Activated CD4-positive, alpha-beta T cell treated with anti-CD3 and anti-CD28 coated beads for 4 hours (primary cell): ENCODE results near the gene TPGS1.
"Not testable (repeated sequence)": the region's sequence is repeated elsewhere in the genome, so short reads cannot be mapped to it uniquely, and the experiment has no call there.

Source experiments
- DNase-seq, 2 donors: peaks; one replicate each; pipeline ENCODE4 v3.0.0-alpha.2; 2020

The TPGS1 gene

GRCh38 chr19:478236-478903 lies 28.9 kb upstream of the TPGS1 start:
- no peak for DNase-seq

- DNase-seq: no peak
These were observed 28.3 kb upstream of the TPGS1 start for GRCh38 chr19:478976-479375.

- DNase-seq: peak; percentile 25 to 45
These were observed 27.1 kb upstream of the TPGS1 start for GRCh38 chr19:480016-480855.

GRCh38 chr19:481100-481499 lies 26.2 kb upstream of the TPGS1 start:
- not testable (repeated sequence) for DNase-seq

GRCh38 chr19:482186-483041 lies 24.9 kb upstream of the TPGS1 start:
- no peak for DNase-seq

GRCh38 chr19:483332-484072 lies 23.8 kb upstream of the TPGS1 start:
- no peak for DNase-seq

GRCh38 chr19:484494-484893 lies 22.8 kb upstream of the TPGS1 start:
- no peak for DNase-seq

- no peak for DNase-seq
These were observed 22.2 kb upstream of the TPGS1 start for GRCh38 chr19:485077-485476.

- no peak for DNase-seq
These were observed 21.6 kb upstream of the TPGS1 start for GRCh38 chr19:485583-486236.

- DNase-seq: peak; percentile 90 to 93
These were observed 18.5 kb upstream of the TPGS1 start for GRCh38 chr19:488505-489417.

- DNase-seq: no peak
These were observed 17.7 kb upstream of the TPGS1 start for GRCh38 chr19:489418-490196.

- peak in 1 of 2 donors; percentile 26 for DNase-seq
These were observed 16.1 kb upstream of the TPGS1 start for GRCh38 chr19:491146-491741.

GRCh38 chr19:492091-492531 lies 15.2 kb upstream of the TPGS1 start:
- DNase-seq: peak in 1 of 2 donors; percentile 45

- DNase-seq: no peak
These were observed 13.7 kb upstream of the TPGS1 start for GRCh38 chr19:493391-494170.

GRCh38 chr19:494171-495080 lies 12.9 kb upstream of the TPGS1 start:
- no peak for DNase-seq

GRCh38 chr19:495081-495401 lies 12.3 kb upstream of the TPGS1 start:
- no peak for DNase-seq

GRCh38 chr19:495402-496111 lies 11.7 kb upstream of the TPGS1 start:
- no peak for DNase-seq
